Measurements from ENCODE around the gene VAMP2.

Gene VAMP2

DNA sequence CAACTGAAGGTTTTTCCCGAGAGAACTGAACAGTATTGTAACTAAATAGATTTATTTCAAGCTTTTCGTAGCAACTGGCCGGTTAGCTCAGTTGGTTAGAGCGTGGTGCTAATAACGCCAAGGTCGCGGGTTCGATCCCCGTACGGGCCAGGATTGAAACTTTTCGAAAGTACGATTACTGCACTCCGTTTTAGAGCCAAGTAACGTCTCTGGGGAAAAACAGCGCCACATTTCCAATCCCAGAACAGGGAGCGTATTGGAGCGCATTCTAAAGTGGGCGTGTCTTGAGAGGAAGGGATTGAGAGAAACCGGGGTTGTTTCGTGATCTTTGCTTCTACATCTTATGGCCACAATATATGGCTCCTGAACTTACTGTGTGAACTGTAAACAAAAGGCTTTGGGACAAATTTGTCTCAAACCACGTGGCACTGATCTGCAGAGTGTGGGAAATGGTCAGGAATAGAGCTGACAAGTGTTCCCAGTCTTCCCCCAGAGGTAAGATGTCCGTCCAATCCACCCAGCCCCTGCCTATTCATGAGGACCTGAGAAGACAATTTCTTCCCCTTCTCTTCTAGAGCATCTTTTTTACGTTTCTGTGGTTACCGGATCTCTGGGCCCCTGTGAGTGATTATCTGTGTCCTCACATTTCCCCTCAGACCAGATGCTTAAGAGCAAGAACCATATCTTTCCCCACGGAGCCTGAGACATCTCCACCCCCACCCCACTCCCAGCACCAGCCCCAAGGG is 24.9 kb upstream of the VAMP2 start:
- in situ Hi-C loops (cut with HindIII; ENCODE audit: low pct_ligation_motif_present, low sequenced_read_pairs): no loop called here

GRCh38 chr17:8186787-8187516 is 24.2 kb upstream of the VAMP2 start:
- Histone ChIP-seq H3K36me3 (replicated peaks) (no peaks in the 10 kb centered on the region), H3K4me3 (ENCODE audit: low read depth, low read length) (peak overlapping the region; percentile 95), H3K27me3 (replicated peaks) (no peaks in the 10 kb centered on the region), H3K27ac (peak overlapping the region; percentile 46)
- DNase-seq: peak; percentile 95
- in situ Hi-C loops (cut with HindIII; ENCODE audit: low pct_ligation_motif_present, low sequenced_read_pairs): no loop called here
- TF ChIP-seq, protein P1, sequence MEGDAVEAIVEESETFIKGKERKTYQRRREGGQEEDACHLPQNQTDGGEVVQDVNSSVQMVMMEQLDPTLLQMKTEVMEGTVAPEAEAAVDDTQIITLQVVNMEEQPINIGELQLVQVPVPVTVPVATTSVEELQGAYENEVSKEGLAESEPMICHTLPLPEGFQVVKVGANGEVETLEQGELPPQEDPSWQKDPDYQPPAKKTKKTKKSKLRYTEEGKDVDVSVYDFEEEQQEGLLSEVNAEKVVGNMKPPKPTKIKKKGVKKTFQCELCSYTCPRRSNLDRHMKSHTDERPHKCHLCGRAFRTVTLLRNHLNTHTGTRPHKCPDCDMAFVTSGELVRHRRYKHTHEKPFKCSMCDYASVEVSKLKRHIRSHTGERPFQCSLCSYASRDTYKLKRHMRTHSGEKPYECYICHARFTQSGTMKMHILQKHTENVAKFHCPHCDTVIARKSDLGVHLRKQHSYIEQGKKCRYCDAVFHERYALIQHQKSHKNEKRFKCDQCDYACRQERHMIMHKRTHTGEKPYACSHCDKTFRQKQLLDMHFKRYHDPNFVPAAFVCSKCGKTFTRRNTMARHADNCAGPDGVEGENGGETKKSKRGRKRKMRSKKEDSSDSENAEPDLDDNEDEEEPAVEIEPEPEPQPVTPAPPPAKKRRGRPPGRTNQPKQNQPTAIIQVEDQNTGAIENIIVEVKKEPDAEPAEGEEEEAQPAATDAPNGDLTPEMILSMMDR (IDR thresholded peaks at IDR 0.05; ENCODE audit: low read depth, low read length, missing control alignments): peak; percentile 63

More for the DNA sequence above, 24.9 kb upstream of the VAMP2 start:
- Histone ChIP-seq H3K27ac (peak overlapping the region; percentile 46), H3K4me3 (ENCODE audit: low read depth, low read length) (peak overlapping the region; percentile 95), H3K27me3 (replicated peaks) (no peaks in the 10 kb centered on the region), H3K36me3 (replicated peaks) (no peaks in the 10 kb centered on the region)
- TF ChIP-seq, protein P1 (IDR thresholded peaks at IDR 0.05; ENCODE audit: low read depth, low read length, missing control alignments): peak; percentile 16
- DNase-seq: peak; percentile 98

DNA sequence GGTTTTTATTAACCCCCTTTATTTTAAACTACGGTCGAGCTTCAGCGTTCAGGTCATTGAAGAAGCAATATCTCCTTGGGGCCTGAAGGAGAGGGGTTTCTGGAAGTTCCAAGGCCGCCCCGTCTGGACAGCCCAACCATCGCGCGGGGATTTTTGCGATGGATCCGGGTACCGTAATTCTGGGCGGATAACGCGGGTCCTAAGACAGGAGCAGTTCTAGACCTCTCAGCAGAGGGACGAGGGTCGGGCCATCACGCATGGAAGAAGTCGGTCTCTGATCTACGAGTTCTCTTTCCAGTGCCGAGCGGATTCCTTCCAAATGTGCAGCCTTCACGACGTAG is 23.7 kb upstream of the VAMP2 start:
- in situ Hi-C loops (cut with HindIII; ENCODE audit: low pct_ligation_motif_present, low sequenced_read_pairs): no loop called here
- Histone ChIP-seq H3K36me3 (replicated peaks) (no peaks in the 10 kb centered on the region), H3K27me3 (replicated peaks) (no peaks in the 10 kb centered on the region), H3K4me3 (ENCODE audit: low read depth, low read length) (peak overlapping the region; percentile 95), H3K27ac (peak overlapping the region; percentile 20)
- TF ChIP-seq, protein P1 (IDR thresholded peaks at IDR 0.05; ENCODE audit: low read depth, low read length, missing control alignments): no peak
- DNase-seq: no peak

DNA sequence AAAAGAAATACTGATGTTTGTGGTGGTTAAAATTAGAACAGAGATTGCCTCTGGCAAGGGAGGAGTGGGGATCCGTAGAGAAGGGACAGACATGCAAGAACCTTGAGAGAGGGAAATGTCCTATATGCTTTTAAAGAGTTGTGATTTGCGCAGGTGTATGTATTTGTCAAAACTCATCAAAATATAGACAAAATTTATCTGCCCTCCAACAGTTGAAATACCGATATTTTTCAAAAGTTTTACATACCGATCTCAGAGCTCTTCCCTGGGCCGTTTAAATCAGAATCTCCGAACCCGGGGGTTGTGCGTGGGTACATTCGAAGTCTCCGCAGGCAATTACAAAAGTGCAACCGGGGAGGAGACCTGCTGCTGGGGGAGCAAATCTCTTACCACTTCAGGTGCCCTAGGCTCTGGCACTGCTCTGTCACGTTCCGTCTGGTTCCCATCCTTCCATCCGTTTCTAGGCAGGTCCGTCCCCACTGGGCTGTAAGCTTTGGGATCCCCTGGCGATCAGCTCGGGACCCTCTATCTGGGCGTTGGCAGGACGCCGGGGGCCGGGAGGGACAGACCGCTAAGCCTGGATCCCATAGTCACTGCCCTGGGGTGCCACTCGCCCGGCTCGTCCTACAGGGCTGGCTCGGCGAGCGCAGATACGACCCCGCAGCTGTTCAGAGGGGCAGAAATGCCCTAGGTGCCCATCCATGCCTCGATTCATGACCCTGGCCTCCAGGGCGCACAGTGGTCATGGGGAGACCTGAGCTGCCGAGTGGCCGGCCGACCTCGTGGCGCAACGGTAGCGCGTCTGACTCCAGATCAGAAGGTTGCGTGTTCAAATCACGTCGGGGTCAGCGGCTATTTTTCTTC is 23.1 kb upstream of the VAMP2 start:
- peak; percentile 60 for DNase-seq
- in situ Hi-C loops (cut with HindIII; ENCODE audit: low pct_ligation_motif_present, low sequenced_read_pairs): no loop called here
- Histone ChIP-seq H3K27ac (peak overlapping the region; percentile 20), H3K4me3 (ENCODE audit: low read depth, low read length) (peak overlapping the region; percentile 95), H3K27me3 (replicated peaks) (no peaks in the 10 kb centered on the region), H3K36me3 (replicated peaks) (no peaks in the 10 kb centered on the region)
- TF ChIP-seq, protein P1 (IDR thresholded peaks at IDR 0.05; ENCODE audit: low read depth, low read length, missing control alignments): no peak

GRCh38 chr17:8176998-8177731 is 14.4 kb upstream of the VAMP2 start:
- no peaks in the 10 kb centered on the region for H3K27me3 ChIP-seq (replicated peaks)
- peak overlapping the region; percentile 79 for H3K4me3 ChIP-seq (ENCODE audit: low read depth, low read length)
- DNase-seq: no peak
- no peaks in the 10 kb centered on the region for H3K36me3 ChIP-seq (replicated peaks)
- TF ChIP-seq, protein P1 (IDR thresholded peaks at IDR 0.05; ENCODE audit: low read depth, low read length, missing control alignments): no peak
- in situ Hi-C loops (cut with HindIII; ENCODE audit: low pct_ligation_motif_present, low sequenced_read_pairs): no loop called here
- no peak overlapping the region for H3K27ac ChIP-seq
